ENCODE data around the gene GLP1R.

The GLP1R gene

DNA sequence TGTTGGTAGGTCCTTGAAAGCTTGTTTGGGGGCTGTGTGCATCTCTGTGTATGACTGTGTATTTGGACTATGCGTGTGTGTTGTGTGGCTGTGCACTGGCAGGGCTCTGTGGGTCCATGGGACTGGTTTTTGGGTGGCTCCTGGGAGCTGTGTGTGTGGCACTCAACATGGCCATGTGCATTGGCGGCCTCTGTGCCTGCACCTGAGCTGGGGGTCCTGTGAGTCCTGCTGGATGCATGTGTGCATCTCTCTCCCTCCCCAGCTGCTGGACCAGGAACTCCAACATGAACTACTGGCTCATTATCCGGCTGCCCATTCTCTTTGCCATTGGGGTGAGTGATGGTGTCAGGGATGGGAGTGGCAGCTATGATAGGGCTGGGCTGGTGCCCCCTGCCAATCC, 30.1 kb downstream of the GLP1R start:
- Histone ChIP-seq H3K27ac (ENCODE audit: low read depth, low read length) (no peak overlapping the region), H3K4me3 (ENCODE audit: low read length) (no peak overlapping the region), H3K27me3 (ENCODE audit: insufficient read depth, low read length) (no peaks in the 10 kb centered on the region; the same call in 1 of the 2 replicates), H3K9me3 (ENCODE audit: insufficient read depth, low read depth, low read length) (no peaks in the 10 kb centered on the region), H3K9ac (ENCODE audit: low read depth, low read length) (no peak overlapping the region), H3K36me3 (ENCODE audit: insufficient read depth, low read length) (no peaks in the 10 kb centered on the region), H3K4me1 (ENCODE audit: insufficient read depth, low read length) (no peaks in the 10 kb centered on the region)
- 95% methylated on average over 3 of the region's 3 CpGs for WGBS

- Histone ChIP-seq H3K27me3 (ENCODE audit: insufficient read depth, low read length) (no peaks in the 10 kb centered on the region; the same call in 1 of the 2 replicates), H3K36me3 (ENCODE audit: insufficient read depth, low read length) (no peaks in the 10 kb centered on the region), H3K9me3 (ENCODE audit: insufficient read depth, low read depth, low read length) (no peaks in the 10 kb centered on the region), H3K9ac (ENCODE audit: low read depth, low read length) (no peak overlapping the region), H3K4me3 (ENCODE audit: low read length) (no peak overlapping the region), H3K27ac (ENCODE audit: low read depth, low read length) (no peak overlapping the region), H3K4me1 (ENCODE audit: insufficient read depth, low read length) (no peaks in the 10 kb centered on the region)
- WGBS = 83% methylated on average over 8 of the region's 8 CpGs
Measured at GRCh38 chr6:39079197-39080125, 30.9 kb downstream of the GLP1R start.

GRCh38 chr6:39080246-39080875, 31.8 kb downstream of the GLP1R start:
- H3K4me3 ChIP-seq (ENCODE audit: low read length) = no peak overlapping the region
- no peak overlapping the region for H3K27ac ChIP-seq (ENCODE audit: low read depth, low read length)
- no peak overlapping the region for H3K9ac ChIP-seq (ENCODE audit: low read depth, low read length)
- H3K4me1 ChIP-seq (ENCODE audit: insufficient read depth, low read length) = no peaks in the 10 kb centered on the region; the same call in 1 of the 2 replicates
- 96% methylated on average over 4 of the region's 5 CpGs for WGBS
- H3K36me3 ChIP-seq (ENCODE audit: insufficient read depth, low read length) = no peaks in the 10 kb centered on the region
- no peaks in the 10 kb centered on the region for H3K9me3 ChIP-seq (ENCODE audit: insufficient read depth, low read depth, low read length)
- no peaks in the 10 kb centered on the region; the same call in 1 of the 2 replicates for H3K27me3 ChIP-seq (ENCODE audit: insufficient read depth, low read length)

GRCh38 chr6:39082310-39082709, 33.7 kb downstream of the GLP1R start:
- H3K36me3 ChIP-seq (ENCODE audit: insufficient read depth, low read length) = no peaks in the 10 kb centered on the region
- WGBS = 81% methylated on average over 8 of the region's 8 CpGs
- H3K27me3 ChIP-seq (ENCODE audit: insufficient read depth, low read length) = no peaks in the 10 kb centered on the region
- no peak overlapping the region for H3K27ac ChIP-seq (ENCODE audit: low read depth, low read length)
- H3K4me3 ChIP-seq (ENCODE audit: low read length) = no peak overlapping the region
- H3K4me1 ChIP-seq (ENCODE audit: insufficient read depth, low read length) = no peaks in the 10 kb centered on the region; the same call in 1 of the 2 replicates
- no peak overlapping the region for H3K9ac ChIP-seq (ENCODE audit: low read depth, low read length)
- H3K9me3 ChIP-seq (ENCODE audit: insufficient read depth, low read depth, low read length) = no peaks in the 10 kb centered on the region

DNA sequence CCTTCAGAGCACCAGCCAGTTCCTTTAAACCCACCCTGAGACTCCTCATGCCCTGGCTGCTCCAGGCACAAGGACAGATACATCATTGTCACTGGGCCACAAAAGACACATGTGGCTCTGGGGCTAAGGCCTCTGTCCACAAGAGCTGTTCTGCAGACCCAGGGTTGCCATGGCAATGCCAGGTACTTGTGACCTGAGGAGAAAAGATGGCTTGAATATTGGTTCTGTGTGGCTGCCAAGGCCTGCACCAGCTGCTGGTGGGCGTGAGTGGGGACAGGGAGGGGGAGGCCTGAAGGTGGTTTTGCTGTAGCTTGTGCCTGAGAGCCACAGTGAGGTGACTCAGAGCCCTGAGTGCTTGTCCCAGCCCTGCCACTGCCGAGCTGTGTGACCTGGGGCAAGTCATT, 34.7 kb downstream of the GLP1R start:
- Histone ChIP-seq H3K27me3 (ENCODE audit: insufficient read depth, low read length) (no peaks in the 10 kb centered on the region), H3K27ac (ENCODE audit: low read depth, low read length) (no peak overlapping the region), H3K9ac (ENCODE audit: low read depth, low read length) (no peak overlapping the region), H3K9me3 (ENCODE audit: insufficient read depth, low read depth, low read length) (no peaks in the 10 kb centered on the region), H3K36me3 (ENCODE audit: insufficient read depth, low read length) (no peaks in the 10 kb centered on the region), H3K4me3 (ENCODE audit: low read length) (no peak overlapping the region), H3K4me1 (ENCODE audit: insufficient read depth, low read length) (peaks cover 7% of the 10 kb centered on the region; the same call in 1 of the 2 replicates)
- WGBS = 90% methylated on average over 2 of the region's 2 CpGs

DNA sequence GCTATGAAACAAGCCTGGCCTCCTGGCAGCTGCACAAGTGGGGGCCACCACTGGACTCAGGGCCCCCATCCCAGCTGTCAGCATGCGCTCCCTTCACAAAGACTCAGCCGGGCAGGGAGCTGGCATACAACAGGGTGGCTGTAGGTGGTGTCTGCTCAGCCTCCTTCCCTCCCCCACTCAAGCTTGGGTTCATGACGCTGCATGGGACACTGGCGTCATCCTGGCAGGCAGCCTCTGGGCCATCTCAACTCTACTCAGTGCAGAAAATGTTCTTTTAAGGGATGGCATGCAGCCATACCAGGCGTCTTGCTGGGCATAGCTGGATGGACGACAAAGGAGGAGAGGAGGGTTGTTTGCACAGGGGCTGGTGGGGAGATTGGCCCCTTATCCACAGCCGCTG, 35.9 kb downstream of the GLP1R start:
- Histone ChIP-seq H3K4me3 (ENCODE audit: low read length) (no peak overlapping the region), H3K36me3 (ENCODE audit: insufficient read depth, low read length) (no peaks in the 10 kb centered on the region), H3K9me3 (ENCODE audit: insufficient read depth, low read depth, low read length) (no peaks in the 10 kb centered on the region), H3K9ac (ENCODE audit: low read depth, low read length) (no peak overlapping the region), H3K4me1 (ENCODE audit: insufficient read depth, low read length) (peaks cover 17% of the 10 kb centered on the region), H3K27me3 (ENCODE audit: insufficient read depth, low read length) (no peaks in the 10 kb centered on the region), H3K27ac (ENCODE audit: low read depth, low read length) (no peak overlapping the region)
- 93% methylated on average over 7 of the region's 7 CpGs for WGBS

DNA sequence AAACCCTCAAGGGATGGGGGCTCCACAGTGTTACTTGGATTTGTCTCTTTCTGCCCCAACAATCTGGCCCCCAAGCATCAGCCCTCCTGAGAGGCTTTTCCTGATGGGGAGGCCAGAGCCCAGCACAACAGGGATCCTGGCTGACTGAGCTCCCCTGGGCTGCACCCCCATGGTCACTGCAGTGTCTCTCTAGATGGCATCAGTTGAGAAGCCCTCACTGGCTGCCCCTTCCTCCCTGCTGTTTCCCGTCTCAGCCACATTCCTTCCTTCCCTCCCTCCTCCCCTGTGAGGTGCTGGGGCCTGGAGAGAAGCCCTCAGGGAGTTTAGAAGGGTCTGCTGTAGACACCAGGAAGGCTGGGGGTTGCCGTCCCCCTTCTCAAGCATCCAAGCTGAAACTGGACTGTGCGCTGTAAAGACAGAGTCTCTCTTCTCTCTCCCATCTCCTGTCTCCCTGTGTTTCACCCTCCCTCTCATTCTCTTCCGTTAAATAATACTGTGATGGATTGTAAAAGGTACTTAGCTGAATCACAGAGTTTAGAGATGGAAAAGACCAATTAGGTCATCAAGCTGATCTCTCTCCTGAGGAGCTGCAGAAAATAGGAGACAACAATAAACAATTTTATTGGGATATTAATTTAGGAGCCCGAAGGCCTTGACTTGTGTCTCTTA, 36.7 kb downstream of the GLP1R start:
- Histone ChIP-seq H3K9ac (ENCODE audit: low read depth, low read length) (no peak overlapping the region), H3K4me1 (ENCODE audit: insufficient read depth, low read length) (peaks cover 20% of the 10 kb centered on the region), H3K27ac (ENCODE audit: low read depth, low read length) (no peak overlapping the region), H3K9me3 (ENCODE audit: insufficient read depth, low read depth, low read length) (no peaks in the 10 kb centered on the region), H3K27me3 (ENCODE audit: insufficient read depth, low read length) (no peaks in the 10 kb centered on the region), H3K4me3 (ENCODE audit: low read length) (no peak overlapping the region), H3K36me3 (ENCODE audit: insufficient read depth, low read length) (no peaks in the 10 kb centered on the region)
- WGBS = 71% methylated on average over 4 of the region's 5 CpGs

- no peaks in the 10 kb centered on the region for H3K36me3 ChIP-seq (ENCODE audit: insufficient read depth, low read length)
- no peak overlapping the region for H3K4me3 ChIP-seq (ENCODE audit: low read length)
- H3K27ac ChIP-seq (ENCODE audit: low read depth, low read length) = no peak overlapping the region
- no peak overlapping the region for H3K9ac ChIP-seq (ENCODE audit: low read depth, low read length)
- 82% methylated on average over 7 of the region's 7 CpGs for WGBS
- H3K27me3 ChIP-seq (ENCODE audit: insufficient read depth, low read length) = no peaks in the 10 kb centered on the region
- H3K9me3 ChIP-seq (ENCODE audit: insufficient read depth, low read depth, low read length) = no peaks in the 10 kb centered on the region
- H3K4me1 ChIP-seq (ENCODE audit: insufficient read depth, low read length) = peaks cover 24% of the 10 kb centered on the region
Measured at GRCh38 chr6:39086294-39086693, 37.7 kb downstream of the GLP1R start.

DNA sequence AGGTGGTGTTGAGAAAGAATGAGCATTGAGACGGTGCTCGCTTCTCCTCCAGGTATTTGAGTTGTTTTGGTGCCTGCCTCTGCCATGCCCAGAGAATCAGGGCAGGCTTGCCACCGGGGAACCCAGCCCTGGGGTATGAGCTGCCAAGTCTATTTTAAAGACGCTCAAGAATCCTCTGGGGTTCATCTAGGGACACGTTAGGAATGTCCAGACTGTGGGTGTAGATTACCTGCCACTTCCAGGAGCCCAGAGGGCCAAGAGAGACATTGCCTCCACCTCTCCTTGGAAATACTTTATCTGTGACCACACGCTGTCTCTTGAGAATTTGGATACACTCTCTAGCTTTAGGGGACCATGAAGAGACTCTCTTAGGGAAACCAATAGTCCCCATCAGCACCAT, 38.1 kb downstream of the GLP1R start:
- Histone ChIP-seq H3K27me3 (ENCODE audit: insufficient read depth, low read length) (no peaks in the 10 kb centered on the region), H3K27ac (ENCODE audit: low read depth, low read length) (no peak overlapping the region), H3K36me3 (ENCODE audit: insufficient read depth, low read length) (no peaks in the 10 kb centered on the region), H3K4me1 (ENCODE audit: insufficient read depth, low read length) (peaks cover 28% of the 10 kb centered on the region), H3K9me3 (ENCODE audit: insufficient read depth, low read depth, low read length) (no peaks in the 10 kb centered on the region), H3K4me3 (ENCODE audit: low read length) (no peak overlapping the region), H3K9ac (ENCODE audit: low read depth, low read length) (no peak overlapping the region)
- 91% methylated on average over 6 of the region's 6 CpGs for WGBS

DNA sequence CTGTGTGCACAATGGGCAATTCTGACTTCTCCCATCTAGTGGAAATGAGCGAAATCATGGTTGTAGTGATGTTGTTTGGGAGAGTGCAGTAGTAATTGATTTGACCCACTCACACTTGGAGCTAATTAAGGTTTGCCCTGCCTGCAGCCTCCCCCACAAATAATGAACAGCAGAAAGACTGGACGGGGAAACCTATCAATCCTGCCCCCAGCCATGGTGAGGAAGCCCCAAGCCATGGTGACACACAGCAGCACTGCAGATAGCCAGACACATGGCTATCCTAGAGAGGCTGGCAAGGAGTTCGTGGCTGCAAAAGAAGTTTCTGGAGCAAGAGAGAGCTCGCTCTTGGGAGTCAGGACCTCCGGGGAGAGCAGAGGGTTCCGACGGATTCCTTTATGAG, 38.6 kb downstream of the GLP1R start:
- WGBS = 78% methylated on average over 7 of the region's 7 CpGs
- H3K27ac ChIP-seq (ENCODE audit: low read depth, low read length) = no peak overlapping the region
- no peaks in the 10 kb centered on the region for H3K36me3 ChIP-seq (ENCODE audit: insufficient read depth, low read length)
- no peak overlapping the region for H3K9ac ChIP-seq (ENCODE audit: low read depth, low read length)
- no peak overlapping the region for H3K4me3 ChIP-seq (ENCODE audit: low read length)
- peaks cover 33% of the 10 kb centered on the region for H3K4me1 ChIP-seq (ENCODE audit: insufficient read depth, low read length)
- no peaks in the 10 kb centered on the region for H3K9me3 ChIP-seq (ENCODE audit: insufficient read depth, low read depth, low read length)
- H3K27me3 ChIP-seq (ENCODE audit: insufficient read depth, low read length) = no peaks in the 10 kb centered on the region

GRCh38 chr6:39088331-39088730, 39.8 kb downstream of the GLP1R start:
- Histone ChIP-seq H3K27ac (ENCODE audit: low read depth, low read length) (no peak overlapping the region; the same call in 1 of the 2 replicates), H3K9ac (ENCODE audit: low read depth, low read length) (no peak overlapping the region), H3K9me3 (ENCODE audit: insufficient read depth, low read depth, low read length) (no peaks in the 10 kb centered on the region), H3K4me1 (ENCODE audit: insufficient read depth, low read length) (peaks cover 39% of the 10 kb centered on the region), H3K4me3 (ENCODE audit: low read length) (no peak overlapping the region), H3K36me3 (ENCODE audit: insufficient read depth, low read length) (no peaks in the 10 kb centered on the region), H3K27me3 (ENCODE audit: insufficient read depth, low read length) (no peaks in the 10 kb centered on the region)
- 11% methylated on average over 4 of the region's 4 CpGs for WGBS
